Measurements from ENCODE around the gene MACROD1.
A peak's percentile ranks its signal among the peaks of the same experiment; 100 is the strongest.

The MACROD1 gene

DNA sequence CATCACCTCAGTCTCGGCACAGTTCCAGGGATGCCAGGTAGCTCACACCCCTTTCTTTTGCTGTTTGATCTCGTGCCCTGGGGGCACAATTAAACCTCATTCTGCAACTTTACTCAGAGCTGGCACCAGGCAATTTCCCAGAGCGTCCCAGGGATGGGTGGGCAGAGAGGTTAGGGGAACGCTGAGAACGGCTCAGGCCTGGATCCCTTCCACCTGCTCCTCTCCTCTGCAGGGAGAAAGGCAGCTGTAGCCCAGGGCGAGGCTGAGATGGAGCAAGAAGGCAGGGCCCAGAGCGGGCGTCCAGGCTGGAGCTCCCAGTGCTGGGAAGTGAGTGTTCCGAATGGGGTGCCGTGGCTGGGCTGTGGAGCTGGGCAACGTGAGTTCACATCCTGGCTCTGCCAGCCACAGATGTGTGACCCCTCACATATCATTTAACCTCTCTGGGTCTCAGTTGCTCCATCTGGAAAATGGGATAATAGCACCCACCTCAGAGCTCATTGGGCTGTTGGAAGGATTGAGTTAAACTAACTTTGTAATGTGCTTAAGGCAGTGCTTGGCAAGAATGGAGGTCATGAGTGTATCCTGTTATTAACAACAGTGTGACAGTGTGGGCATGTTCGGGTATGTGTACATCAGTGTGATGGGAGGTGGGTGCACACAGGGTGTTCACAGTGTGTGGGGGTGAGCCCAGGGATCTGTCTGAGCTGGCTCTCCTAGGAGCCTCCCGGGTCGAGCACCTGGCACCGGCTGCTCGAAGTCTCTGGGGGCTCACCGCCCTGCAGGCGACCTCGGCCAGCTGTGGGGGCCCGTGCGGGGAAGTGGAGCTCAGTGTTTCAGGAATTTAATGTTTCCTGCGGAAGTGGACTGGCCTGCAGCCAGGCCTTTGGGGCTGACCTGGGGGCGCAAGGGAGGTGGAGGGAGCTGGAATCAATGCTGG lies 164.2 kb downstream of the MACROD1 start:
- DNase-seq = no peak

GRCh38 chr11:64000740-64001483 lies 165.0 kb downstream of the MACROD1 start:
- TF ChIP-seq CTCF (IDR thresholded peaks at IDR 0.05) = no peak
- no peaks in the 10 kb centered on the region for H3K9me3 Mint-ChIP-seq
- DNase-seq = no peak
- H3K4me1 Mint-ChIP-seq = peaks cover 31% of the 10 kb centered on the region
- H3K27me3 Mint-ChIP-seq (ENCODE audit: low read depth, poor library complexity) = peaks cover 45% of the 10 kb centered on the region
- no peak overlapping the region for H3K27ac Mint-ChIP-seq
- H3K4me3 Mint-ChIP-seq = no peak overlapping the region
- peaks cover 14% of the 10 kb centered on the region for H3K36me3 Mint-ChIP-seq (ENCODE audit: low read depth)

More for the DNA sequence above, 164.2 kb downstream of the MACROD1 start:
- no peak for TF ChIP-seq CTCF (IDR thresholded peaks at IDR 0.05)
- H3K4me3 Mint-ChIP-seq = no peak overlapping the region
- peaks cover 14% of the 10 kb centered on the region for H3K36me3 Mint-ChIP-seq (ENCODE audit: low read depth)
- H3K9me3 Mint-ChIP-seq = no peaks in the 10 kb centered on the region
- no peak overlapping the region for H3K27ac Mint-ChIP-seq
- H3K27me3 Mint-ChIP-seq (ENCODE audit: low read depth, poor library complexity) = peaks cover 53% of the 10 kb centered on the region
- peaks cover 34% of the 10 kb centered on the region for H3K4me1 Mint-ChIP-seq

- no peak overlapping the region for H3K27ac Mint-ChIP-seq
- peaks cover 38% of the 10 kb centered on the region for H3K27me3 Mint-ChIP-seq (ENCODE audit: low read depth, poor library complexity)
- peak; percentile 66 for TF ChIP-seq CTCF (IDR thresholded peaks at IDR 0.05)
- H3K4me3 Mint-ChIP-seq = no peak overlapping the region
- H3K9me3 Mint-ChIP-seq = no peaks in the 10 kb centered on the region
- H3K4me1 Mint-ChIP-seq = peaks cover 31% of the 10 kb centered on the region
- DNase-seq = peak; percentile 79
- peaks cover 14% of the 10 kb centered on the region for H3K36me3 Mint-ChIP-seq (ENCODE audit: low read depth)
Observed at GRCh38 chr11:64000026-64000739, 165.7 kb downstream of the MACROD1 start.

DNA sequence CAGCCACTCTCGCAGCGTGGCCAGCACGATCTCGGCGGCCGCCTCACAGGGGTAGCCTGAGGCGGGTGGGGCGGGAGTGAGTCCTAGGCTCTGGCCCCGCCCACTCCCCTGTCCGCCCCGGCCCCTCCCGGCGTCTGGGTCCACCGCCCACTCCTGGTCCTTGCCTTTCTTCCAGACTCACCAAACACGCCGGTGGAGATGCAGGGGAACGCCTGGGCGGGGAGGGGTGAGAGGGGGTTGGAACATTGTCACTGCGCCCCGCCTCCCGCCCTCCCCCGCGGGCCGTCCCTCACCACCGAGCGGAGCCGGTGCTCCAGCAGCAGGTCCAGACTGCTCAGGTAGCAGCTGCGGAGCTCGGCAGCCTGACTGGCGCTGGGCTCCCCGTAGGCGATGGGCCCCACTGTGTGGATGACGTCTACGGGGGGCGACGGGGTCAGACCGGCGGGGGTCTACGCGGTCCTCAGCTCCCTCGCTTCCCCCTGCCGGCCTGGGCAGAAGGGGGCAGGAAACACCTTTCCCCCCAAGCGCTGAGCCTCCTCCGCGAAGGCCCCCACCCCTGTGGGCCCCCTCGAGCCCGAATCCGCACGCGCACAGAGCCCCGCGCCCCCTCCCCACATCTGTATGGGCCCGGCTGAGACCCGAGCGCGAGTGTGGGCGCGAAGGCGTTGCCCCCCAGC lies 166.4 kb downstream of the MACROD1 start:
- no peaks in the 10 kb centered on the region for H3K9me3 Mint-ChIP-seq
- H3K27ac Mint-ChIP-seq = no peak overlapping the region
- peaks cover 34% of the 10 kb centered on the region for H3K27me3 Mint-ChIP-seq (ENCODE audit: low read depth, poor library complexity)
- H3K4me3 Mint-ChIP-seq = no peak overlapping the region
- TF ChIP-seq CTCF (IDR thresholded peaks at IDR 0.05) = no peak
- H3K36me3 Mint-ChIP-seq (ENCODE audit: low read depth) = peaks cover 21% of the 10 kb centered on the region
- H3K4me1 Mint-ChIP-seq = peaks cover 31% of the 10 kb centered on the region
- peak; percentile 79 for DNase-seq

DNA sequence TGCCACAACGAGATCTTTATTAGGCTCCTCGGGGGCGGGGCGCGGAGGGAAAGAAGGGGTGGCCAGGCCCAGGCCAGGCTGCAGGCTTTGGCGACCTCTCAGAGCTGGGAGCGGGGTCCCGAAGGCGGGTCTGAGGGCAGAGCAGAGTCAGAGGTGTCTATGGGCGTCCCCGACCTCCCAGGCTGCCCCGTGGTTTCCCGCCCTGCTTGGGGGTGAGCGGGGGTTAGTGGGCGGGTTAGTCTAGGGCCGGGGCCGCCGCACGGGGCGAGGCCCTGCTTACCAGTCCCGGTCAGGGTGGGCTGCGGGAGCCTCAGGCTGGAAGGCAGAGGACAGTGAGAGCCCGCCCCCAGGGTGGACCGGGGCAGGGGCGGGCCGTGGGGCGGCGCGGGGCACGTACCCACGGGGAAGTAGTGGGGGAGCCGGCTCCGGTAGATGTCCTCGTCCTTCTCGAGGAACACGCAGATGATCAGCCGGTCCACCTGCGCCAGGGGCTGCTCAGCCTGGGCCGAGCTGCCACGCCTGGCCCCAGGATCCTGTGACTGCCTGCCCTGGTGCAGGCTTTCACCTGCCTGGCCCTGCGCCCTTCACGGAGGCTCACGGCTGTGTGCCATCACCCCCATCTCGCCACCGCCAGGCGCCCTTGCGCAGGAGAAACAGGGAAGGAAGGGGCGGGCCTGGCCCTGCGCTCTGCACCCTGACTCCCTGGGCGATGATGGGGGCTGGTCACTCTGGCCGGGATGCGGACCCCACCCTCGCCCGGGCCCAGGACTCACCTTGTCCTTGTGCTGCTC lies 167.2 kb downstream of the MACROD1 start:
- H3K4me3 Mint-ChIP-seq = peak overlapping the region; percentile 28
- peak; percentile 52 for DNase-seq

More for the DNA sequence above, 167.2 kb downstream of the MACROD1 start:
- Mint-ChIP-seq H3K4me1 (peaks cover 28% of the 10 kb centered on the region), H3K27ac (no peak overlapping the region), H3K36me3 (ENCODE audit: low read depth) (peaks cover 27% of the 10 kb centered on the region), H3K27me3 (ENCODE audit: low read depth, poor library complexity) (peaks cover 33% of the 10 kb centered on the region), H3K9me3 (no peaks in the 10 kb centered on the region)
- TF ChIP-seq CTCF (IDR thresholded peaks at IDR 0.05) = no peak

All from nephron progenitor cell (in vitro differentiated cells).